GM04503 (cell line): Measurements from ENCODE around the gene ZMYND11.
"Not testable (repeated sequence)": the region's sequence is repeated elsewhere in the genome, so short reads cannot be mapped to it uniquely, and the experiment has no call there.

Experiments
- DNase-seq: peaks from one replicate; pipeline ENCODE4 v3.0.0-alpha.2; 2012; ENCODE audit warnings: low read depth

ZMYND11 gene

GRCh38 chr10:248307-248706, 113.1 kb downstream of the ZMYND11 start:
- DNase-seq: no peak

GRCh38 chr10:251982-252582, 116.8 kb downstream of the ZMYND11 start:
- DNase-seq: no peak

GRCh38 chr10:260819-261429, 125.7 kb downstream of the ZMYND11 start:
- no peak for DNase-seq

GRCh38 chr10:264160-265073, 129.2 kb downstream of the ZMYND11 start:
- not testable (repeated sequence) for DNase-seq

- DNase-seq: not testable (repeated sequence)
These were observed 129.8 kb downstream of the ZMYND11 start for GRCh38 chr10:265074-265440.

GRCh38 chr10:265816-266588, 130.7 kb downstream of the ZMYND11 start:
- DNase-seq: not testable (repeated sequence)

GRCh38 chr10:266974-267425, 131.7 kb downstream of the ZMYND11 start:
- DNase-seq: no peak

GRCh38 chr10:267705-268104, 132.4 kb downstream of the ZMYND11 start:
- DNase-seq: no peak

GRCh38 chr10:269440-270074, 134.3 kb downstream of the ZMYND11 start:
- DNase-seq: no peak

GRCh38 chr10:271201-271600, 135.9 kb downstream of the ZMYND11 start:
- DNase-seq: no peak

GRCh38 chr10:271722-272121, 136.5 kb downstream of the ZMYND11 start:
- no peak for DNase-seq

- DNase-seq: no peak
These were observed 137.8 kb downstream of the ZMYND11 start for GRCh38 chr10:273088-273487.

GRCh38 chr10:274866-275265, 139.6 kb downstream of the ZMYND11 start:
- DNase-seq: no peak

GRCh38 chr10:275680-276079, 140.4 kb downstream of the ZMYND11 start:
- DNase-seq: no peak

GRCh38 chr10:277963-278362, 142.7 kb downstream of the ZMYND11 start:
- no peak for DNase-seq

- no peak for DNase-seq
These were observed 143.5 kb downstream of the ZMYND11 start for GRCh38 chr10:278707-279106.

GRCh38 chr10:279232-279631, 144.0 kb downstream of the ZMYND11 start:
- no peak for DNase-seq

- DNase-seq: no peak
These were observed 144.4 kb downstream of the ZMYND11 start for GRCh38 chr10:279655-280054.

- DNase-seq: no peak
These were observed 147.3 kb downstream of the ZMYND11 start for GRCh38 chr10:282294-283139.

- no peak for DNase-seq
These were observed 147.9 kb downstream of the ZMYND11 start for GRCh38 chr10:283140-283479.

- DNase-seq: no peak
These were observed 148.7 kb downstream of the ZMYND11 start for GRCh38 chr10:283916-284356.
